UCSD-AML1 (cell line): ENCODE measurements around the gene CCDC28B.

Experiments used
- DNase-seq: peaks from one replicate; lab custom pipeline; 2025; ENCODE audit not compliant: unreplicated experiment; lab: John Stamatoyannopoulos, UW

Gene CCDC28B

GRCh38 chr1:32249831-32250525, 49.6 kb downstream of the CCDC28B start:
- peak; percentile 81 for DNase-seq

DNA sequence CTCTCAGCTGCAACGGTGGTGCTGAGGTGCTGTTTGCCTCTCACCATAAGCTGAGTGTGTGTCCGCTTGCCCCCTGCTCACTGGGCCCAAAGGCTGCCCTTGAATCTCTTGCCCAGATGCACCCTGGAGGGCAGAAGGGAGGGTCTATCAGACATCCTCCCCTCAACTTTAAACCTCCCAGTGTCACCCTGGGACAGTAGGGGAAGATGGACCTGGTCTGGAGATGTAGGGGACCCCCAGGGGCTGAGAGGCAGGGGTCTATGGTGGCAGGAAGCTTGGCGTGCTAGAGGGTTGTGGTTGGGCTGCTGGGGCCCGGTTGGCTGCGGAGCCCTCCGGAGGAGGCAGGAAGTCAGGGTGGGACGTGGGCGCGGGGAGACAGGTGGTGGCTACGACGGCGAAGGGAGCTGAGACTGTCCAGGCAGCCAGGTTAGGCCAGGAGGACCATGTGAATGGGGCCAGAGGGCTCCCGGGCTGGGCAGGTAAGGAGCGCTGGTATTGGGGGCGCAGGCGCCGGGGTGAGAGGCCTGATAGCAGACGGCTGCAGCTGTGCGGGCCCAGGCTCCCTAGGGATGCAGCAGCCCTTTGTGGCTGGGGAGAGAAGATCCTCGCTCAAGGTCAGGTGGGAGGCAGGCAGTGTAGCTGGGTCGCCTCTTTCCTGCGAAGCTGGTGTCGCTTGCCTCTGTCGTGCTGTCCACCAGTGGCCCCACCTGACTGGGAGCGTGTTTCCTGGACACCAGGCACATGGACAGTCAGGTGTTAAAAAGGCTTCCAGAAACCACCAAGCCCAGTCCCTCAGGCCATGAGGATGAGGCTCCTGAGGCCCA, 50.7 kb downstream of the CCDC28B start, which contains the start of gene LCK:
Gene LCK (plus strand): TSS at position 373 of the 824 bp plus-strand sequence. CDS start 23,065 bp downstream, outside the sequence.
- peak; percentile 35 for DNase-seq
